NK-92 (cell line): ENCODE measurements around the gene STARD13.

ENCODE experiments used
- DNase-seq: peaks from one replicate; lab custom pipeline; 2025; ENCODE audit not compliant: unreplicated experiment; lab: John Stamatoyannopoulos, UW

The STARD13 gene

GRCh38 chr13:33204130-33204927 is 81.2 kb downstream of the STARD13 start:
- DNase-seq, result no peak

DNA sequence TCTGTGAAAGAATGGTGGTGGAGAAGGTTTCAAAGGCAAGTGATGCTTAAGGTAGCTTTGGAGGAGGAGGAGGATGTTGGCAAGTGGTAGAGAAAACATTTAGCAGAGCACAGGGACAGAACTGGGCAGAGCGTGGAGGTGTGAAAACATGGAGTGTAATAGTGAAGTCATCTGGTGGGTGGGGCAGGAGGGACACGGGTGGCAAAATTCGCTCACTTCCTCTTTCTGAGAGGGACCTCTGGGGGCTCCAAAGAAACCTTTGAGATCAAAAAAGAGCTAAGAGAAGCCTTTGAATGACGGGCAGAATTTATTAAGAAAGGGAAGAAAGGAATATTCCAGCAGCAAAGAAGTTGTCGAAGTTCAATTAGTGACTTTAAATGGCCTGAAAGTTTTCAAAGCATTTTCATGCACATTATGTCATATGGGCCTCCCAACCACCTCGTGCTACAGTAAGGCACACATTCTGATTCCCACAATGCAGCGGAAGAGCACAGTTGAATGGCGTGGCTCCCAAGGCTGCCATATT is 82.8 kb downstream of the STARD13 start:
- no peak for DNase-seq

DNA sequence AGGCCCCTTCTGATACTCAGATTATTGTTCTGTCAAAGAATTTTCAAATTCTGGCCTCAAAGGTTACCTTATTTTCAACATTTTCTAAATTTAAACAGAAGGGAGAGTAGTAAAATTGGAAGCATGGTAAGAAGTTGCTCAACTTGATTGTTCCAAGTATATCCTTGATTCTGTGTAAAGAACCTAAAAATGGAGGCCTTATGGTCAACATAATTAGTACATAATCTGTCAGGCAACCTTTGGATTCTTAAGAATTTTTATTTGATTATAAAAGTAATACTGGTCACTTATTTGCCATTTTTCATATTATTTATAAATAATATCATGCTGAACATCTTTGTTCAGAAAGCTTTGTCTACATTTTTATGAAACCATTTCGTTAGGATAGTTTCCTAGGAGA is 83.9 kb downstream of the STARD13 start:
- no peak for DNase-seq

DNA sequence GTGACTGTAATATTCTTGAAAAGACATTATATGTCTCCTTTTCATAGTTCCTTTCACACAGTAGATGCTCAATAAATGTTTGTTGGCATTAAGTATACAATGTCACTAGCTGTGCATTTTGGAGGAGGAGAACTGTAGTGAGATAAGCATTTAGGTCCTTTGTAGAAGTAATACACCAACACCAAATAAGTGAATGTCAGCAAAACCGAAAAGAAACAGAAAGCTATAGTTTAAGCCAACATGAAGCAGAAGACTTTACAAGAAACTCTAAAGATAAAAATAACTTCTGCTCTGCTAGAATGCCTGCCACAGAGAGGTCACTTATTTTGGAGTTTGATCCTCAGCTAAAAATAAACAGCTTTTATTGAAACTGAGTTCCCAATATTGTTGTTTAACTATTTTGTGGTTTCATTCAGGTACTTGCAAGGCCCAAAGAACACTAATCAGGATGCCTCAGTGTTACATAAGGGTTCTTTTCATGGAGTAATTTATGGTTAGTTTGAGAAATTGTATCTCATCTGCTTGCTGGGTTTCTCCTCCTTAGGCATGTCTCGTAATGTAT is 86.2 kb downstream of the STARD13 start:
- DNase-seq, result no peak

- DNase-seq, result no peak
Observed at GRCh38 chr13:33197541-33197971, 88.0 kb downstream of the STARD13 start.

DNA sequence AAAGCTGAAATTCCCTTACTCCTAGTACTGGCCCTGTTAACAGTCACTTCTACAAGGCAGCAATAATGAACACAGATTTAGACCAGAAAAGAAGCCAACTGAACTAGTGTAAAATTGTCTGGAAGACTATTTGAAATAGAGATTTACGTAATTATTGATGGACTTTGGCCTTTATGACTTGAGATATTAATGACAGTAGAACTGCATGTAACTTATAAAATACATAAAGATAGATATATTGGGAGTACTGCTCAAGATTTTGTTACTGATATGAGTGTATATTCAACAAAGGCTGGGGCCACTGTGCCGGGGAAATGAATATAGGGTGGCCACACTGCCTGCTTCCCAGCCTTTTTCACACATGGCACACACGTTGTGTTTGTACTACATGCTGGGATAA is 88.8 kb downstream of the STARD13 start:
- DNase-seq, result no peak

DNA sequence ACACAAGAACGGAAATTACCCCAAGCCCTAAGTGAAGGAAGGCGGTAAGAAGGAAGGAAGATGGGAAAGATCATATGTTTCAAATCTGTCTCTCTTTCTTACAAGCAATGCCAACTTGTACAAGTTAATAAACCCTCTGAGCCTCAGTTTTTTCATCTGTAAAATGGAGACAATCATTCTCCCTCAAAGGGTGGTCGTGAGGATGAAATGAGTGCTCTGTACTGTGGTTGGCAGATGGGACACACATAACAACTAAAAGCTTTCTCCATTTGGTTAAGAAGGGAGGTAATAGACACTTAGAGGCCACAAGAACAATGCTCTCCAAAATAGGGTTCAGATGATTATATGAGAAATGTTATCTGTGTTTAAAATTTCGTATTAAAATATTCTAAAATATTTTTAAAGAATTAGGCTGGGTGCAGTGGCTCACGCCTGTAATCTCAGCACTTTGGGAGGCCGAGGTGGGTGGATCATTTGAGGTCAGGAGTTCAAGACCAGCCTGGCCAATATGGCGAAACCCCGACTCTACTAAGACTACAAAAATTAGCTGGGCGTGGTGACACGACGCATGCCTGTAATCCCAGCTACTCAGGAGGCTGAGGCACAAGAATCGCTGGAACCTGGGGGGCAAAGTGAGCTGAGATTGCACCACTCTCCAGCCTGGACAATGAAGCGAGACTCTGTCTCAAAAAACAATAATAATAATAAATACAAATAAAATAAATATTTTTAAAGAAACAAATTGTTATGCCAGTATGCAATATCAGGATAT is 89.7 kb downstream of the STARD13 start:
- DNase-seq, result no peak

DNA sequence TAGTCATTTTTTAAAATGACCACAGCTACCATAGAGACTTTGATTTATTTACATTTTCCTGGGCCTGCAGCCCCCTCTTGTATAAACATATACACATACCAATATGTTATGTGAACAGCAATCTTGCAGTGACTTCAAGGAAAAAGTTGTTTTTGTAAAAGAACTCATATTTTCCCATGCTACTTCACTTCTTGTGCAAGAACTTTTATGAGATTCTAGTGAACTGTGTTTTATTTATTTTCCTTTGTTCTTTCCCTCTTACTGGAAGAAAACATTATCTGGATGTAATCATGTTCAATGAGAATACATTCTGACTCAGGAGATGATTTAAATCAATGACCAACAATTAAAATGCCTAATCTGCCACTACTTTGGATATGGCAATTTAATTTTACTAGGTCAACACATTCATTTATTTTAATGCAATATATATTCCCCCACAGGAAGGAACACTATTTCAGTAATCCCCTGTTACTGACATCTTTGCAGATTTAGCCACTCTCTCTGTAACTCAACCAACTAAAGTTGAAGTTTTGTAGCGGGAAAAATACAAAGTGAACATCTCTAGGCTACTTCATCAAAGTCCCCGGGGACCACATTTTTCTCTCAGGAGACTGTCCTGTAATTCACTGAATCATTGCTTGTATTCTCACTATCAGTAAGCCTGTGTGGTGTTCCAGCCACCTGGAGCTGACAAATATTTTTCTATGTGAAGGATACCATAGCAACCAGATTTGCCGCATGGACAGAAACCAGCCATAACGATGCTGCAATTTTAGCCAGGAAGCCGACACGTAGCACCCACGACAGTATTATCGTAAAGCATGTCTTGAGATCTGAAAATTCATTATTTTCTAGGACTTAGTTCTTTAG is 90.5 kb downstream of the STARD13 start:
- DNase-seq, result no peak

GRCh38 chr13:33193428-33193974 is 92.1 kb downstream of the STARD13 start:
- no peak for DNase-seq

GRCh38 chr13:33191425-33192210 is 93.9 kb downstream of the STARD13 start:
- no peak for DNase-seq

- DNase-seq, result no peak
Observed at GRCh38 chr13:33189470-33189869, 96.1 kb downstream of the STARD13 start.

DNA sequence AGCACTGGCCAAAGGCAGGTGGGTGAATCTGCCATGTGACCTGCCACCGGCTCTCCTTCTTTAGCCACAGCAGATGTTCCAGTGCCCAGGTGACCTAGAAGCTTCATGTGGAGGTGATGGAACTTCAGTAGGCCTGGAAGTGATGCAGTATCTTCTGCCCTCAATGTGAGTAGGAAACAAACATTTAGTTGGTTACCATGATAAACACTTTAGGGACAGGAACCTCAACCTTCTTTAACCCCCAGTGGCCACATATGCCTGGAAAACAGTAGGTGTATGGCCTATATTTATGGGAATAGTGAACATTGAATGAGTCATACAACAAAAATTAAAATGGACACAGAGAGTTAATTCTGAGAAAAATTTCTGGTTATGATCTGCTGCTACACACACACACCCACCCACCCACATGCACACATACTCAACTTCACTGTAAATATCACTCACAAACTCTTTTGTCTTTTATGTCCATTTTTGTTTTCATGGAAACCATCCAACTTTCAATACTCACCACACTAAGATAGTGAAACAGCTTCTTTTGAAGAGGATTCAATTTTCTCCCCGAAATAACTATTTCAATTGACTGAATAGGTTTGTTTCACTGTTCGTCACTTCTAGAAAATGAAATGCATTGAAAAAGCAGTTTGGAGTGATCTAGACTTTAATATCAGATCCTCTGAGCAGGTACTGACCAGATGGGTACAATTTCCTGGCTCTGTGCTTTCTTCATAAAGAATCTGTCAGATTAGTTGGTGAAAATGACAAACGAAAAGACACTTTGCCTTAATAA is 97.3 kb downstream of the STARD13 start:
- DNase-seq, result no peak

DNA sequence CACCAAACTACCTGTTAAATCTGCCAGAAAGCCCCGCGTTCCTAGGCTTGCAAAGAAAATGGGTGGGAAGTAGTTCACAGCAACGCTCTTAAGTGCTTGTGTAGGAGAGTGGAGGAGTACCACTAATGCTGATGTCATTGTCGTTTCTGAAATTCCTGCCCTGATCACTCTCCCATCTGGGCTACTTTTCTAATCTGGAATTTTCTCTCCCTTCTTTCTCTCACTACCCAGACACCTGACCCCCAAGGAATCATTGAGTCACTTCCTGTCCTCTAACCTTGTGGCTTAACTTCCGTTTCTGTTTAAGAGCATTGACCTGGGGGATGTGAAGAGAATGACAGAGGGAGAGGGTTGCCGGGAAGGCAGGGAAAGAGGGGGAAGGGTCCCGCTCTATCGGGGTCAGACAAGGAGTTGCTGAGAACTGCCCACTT is 98.7 kb downstream of the STARD13 start:
- DNase-seq, result no peak

GRCh38 chr13:33185853-33186252 is 99.7 kb downstream of the STARD13 start:
- DNase-seq, result no peak

DNA sequence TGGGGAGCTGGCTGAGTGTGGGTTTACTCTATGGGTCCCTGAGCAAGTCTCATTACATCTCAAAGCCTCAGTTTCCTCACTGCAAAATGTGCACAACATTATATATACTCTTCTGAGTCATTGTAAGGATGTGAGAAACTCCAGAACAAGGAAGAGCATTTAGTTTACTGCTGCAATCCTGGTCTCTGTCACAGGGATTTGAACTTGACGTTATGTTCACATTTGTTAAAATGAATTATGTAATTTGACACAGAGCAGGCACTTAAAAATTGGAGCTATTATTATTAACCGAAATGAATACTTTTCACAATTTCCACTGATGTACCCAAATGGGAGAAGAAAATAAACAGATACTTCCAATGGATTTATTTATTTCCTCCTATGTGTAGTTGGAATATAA is 101.0 kb downstream of the STARD13 start:
- no peak for DNase-seq

- no peak for DNase-seq
Observed at GRCh38 chr13:33184112-33184490, 101.5 kb downstream of the STARD13 start.

- no peak for DNase-seq
Observed at GRCh38 chr13:33183431-33184111, 102.0 kb downstream of the STARD13 start.

DNA sequence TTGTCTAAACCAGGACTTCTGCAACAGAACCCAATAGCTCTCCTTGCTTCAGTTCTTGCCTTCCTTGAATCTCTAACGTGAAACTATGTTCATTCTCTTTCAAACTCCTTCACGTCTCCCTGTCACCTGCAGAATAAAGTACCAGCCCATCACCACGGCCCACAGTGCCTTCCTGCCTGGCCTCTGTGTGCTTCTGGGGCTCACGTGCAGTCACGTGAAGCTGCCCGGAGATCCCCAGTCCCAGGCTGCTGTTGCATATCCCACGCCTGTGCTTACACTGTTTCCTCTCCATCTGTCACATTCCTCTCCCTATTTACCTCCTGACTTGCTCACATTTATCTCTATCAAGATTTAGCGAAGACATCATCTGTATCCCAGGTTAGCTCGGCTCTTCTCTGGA is 102.8 kb downstream of the STARD13 start:
- DNase-seq, result no peak
